H9 (cell line): ENCODE measurements around the gene ZFAND3. TPM values are rescaled to one million over a fixed set of nuclear protein-coding genes. Genes with fewer than 3 reads are reported as not detected.

Experiments
- DNase-seq: peaks from one replicate; pipeline ENCODE4 v3.0.0-alpha.2; 2017
- H2AFZ ChIP-seq: one replicate; pipeline ENCODE4 v1.6.1; 2013; ENCODE audit warnings: mild to moderate bottlenecking, low read length, control low read depth, moderate library complexity
- H2AK5ac ChIP-seq: 2 replicates; pipeline ENCODE4 v1.6.1; 2013; ENCODE audit warnings: low read length, control low read depth, mixed read lengths; ENCODE audit not compliant: insufficient read length
- H2BK120ac ChIP-seq: one replicate; pipeline ENCODE4 v1.6.1; 2013; ENCODE audit warnings: low read depth, mild to moderate bottlenecking, low read length, control low read depth, inconsistent platforms; ENCODE audit not compliant: poor library complexity, severe bottlenecking
- H2BK12ac ChIP-seq: 2 replicates; pipeline ENCODE4 v1.6.1; 2013; ENCODE audit warnings: low read length, control low read depth, mixed read lengths, low read depth; ENCODE audit not compliant: insufficient read length
- H2BK15ac ChIP-seq: 2 replicates; pipeline ENCODE4 v1.6.1; 2013; ENCODE audit warnings: low read depth, low read length, control low read depth
- H2BK20ac ChIP-seq: one replicate; pipeline ENCODE4 v1.6.1; 2013; ENCODE audit warnings: low read depth, mild to moderate bottlenecking, low read length, control low read depth, inconsistent platforms; ENCODE audit not compliant: poor library complexity, severe bottlenecking
- H2BK5ac ChIP-seq: 2 replicates; pipeline ENCODE4 v1.6.1; 2013; ENCODE audit warnings: low read length, control low read depth, mixed read lengths; ENCODE audit not compliant: insufficient read length
- H3K14ac ChIP-seq: 2 replicates; pipeline ENCODE4 v1.6.1; 2013; ENCODE audit warnings: low read length, control low read depth; ENCODE audit not compliant: insufficient read depth
- H3K18ac ChIP-seq: 2 replicates; pipeline ENCODE4 v1.6.1; 2013; ENCODE audit warnings: low read depth, mild to moderate bottlenecking, mixed read lengths, low read length, control low read depth; ENCODE audit not compliant: insufficient read length
- H3K23ac ChIP-seq: 2 replicates; pipeline ENCODE4 v1.6.1; 2013; ENCODE audit warnings: low read length, control low read depth, mixed read lengths, low read depth; ENCODE audit not compliant: insufficient read length
- H3K23me2 ChIP-seq: 2 replicates; pipeline ENCODE4 v1.6.1; 2013; ENCODE audit warnings: low read depth, mild to moderate bottlenecking, mixed read lengths, low read length, control low read depth; ENCODE audit not compliant: insufficient read length, poor library complexity, severe bottlenecking
- H3K27ac ChIP-seq: 2 replicates; pipeline ENCODE4 v1.5.1; 2013; ENCODE audit warnings: low read length, control low read depth, mixed read lengths, low read depth; ENCODE audit not compliant: insufficient read length
- H3K27me3 ChIP-seq: 2 replicates; pipeline ENCODE4 v1.6.1; 2013; ENCODE audit warnings: low read length, control low read depth, inconsistent platforms; ENCODE audit not compliant: insufficient read depth
- H3K4ac ChIP-seq: 2 replicates; pipeline ENCODE4 v1.6.1; 2013; ENCODE audit warnings: low read depth, mild to moderate bottlenecking, control low read depth, inconsistent platforms, low read length, moderate library complexity
- H3K4me1 ChIP-seq: 2 replicates; pipeline ENCODE4 v1.6.1; 2013; ENCODE audit warnings: low read length, control low read depth, inconsistent platforms; ENCODE audit not compliant: insufficient read depth
- H3K4me2 ChIP-seq: 2 replicates; pipeline ENCODE4 v1.6.1; 2013; ENCODE audit warnings: low read length, control low read depth, mixed read lengths; ENCODE audit not compliant: insufficient read length, insufficient read depth
- H3K56ac ChIP-seq: 2 replicates; pipeline ENCODE4 v1.6.1; 2013; ENCODE audit warnings: low read depth, mild to moderate bottlenecking, mixed read lengths, low read length, control low read depth; ENCODE audit not compliant: insufficient read length
- H3K79me1 ChIP-seq: 2 replicates; pipeline ENCODE4 v1.6.1; 2013; ENCODE audit warnings: low read depth, mild to moderate bottlenecking, moderate library complexity, low read length, control low read depth, inconsistent platforms; ENCODE audit not compliant: insufficient read depth, poor library complexity, severe bottlenecking
- H3K79me2 ChIP-seq: 2 replicates; pipeline ENCODE4 v1.6.1; 2013; ENCODE audit warnings: low read length, control low read depth, inconsistent platforms; ENCODE audit not compliant: insufficient read depth
- H3K9ac ChIP-seq: 2 replicates; pipeline ENCODE4 v1.6.1; 2013; ENCODE audit warnings: low read length, control low read depth, mixed read lengths; ENCODE audit not compliant: insufficient read length; ENCODE audit errors: extremely low read depth
- H3K9me3 ChIP-seq: one replicate; pipeline ENCODE4 v1.6.1; 2013; ENCODE audit warnings: low read depth, low read length, inconsistent platforms; ENCODE audit not compliant: control insufficient read depth
- H3T11ph ChIP-seq: one replicate; pipeline ENCODE4 v1.6.1; 2013; ENCODE audit warnings: mild to moderate bottlenecking, low read length, control low read depth, inconsistent platforms
- H4K20me1 ChIP-seq: one replicate; pipeline ENCODE4 v1.6.1; 2013; ENCODE audit not compliant: control insufficient read depth, insufficient read length, insufficient read depth
- H4K5ac ChIP-seq: 2 replicates; pipeline ENCODE4 v1.6.1; 2013; ENCODE audit warnings: low read depth, mild to moderate bottlenecking, mixed read lengths, low read length, control low read depth; ENCODE audit not compliant: insufficient read length
- H4K8ac ChIP-seq: replicated peaks from 2 replicates; pipeline ENCODE4 v1.6.1; 2013; ENCODE audit warnings: low read length, control low read depth, mixed read lengths, low read depth; ENCODE audit not compliant: insufficient read length
- H4K91ac ChIP-seq: 2 replicates; pipeline ENCODE4 v1.6.1; 2013; ENCODE audit warnings: low read depth, mild to moderate bottlenecking, moderate library complexity, mixed read lengths, low read length, control low read depth; ENCODE audit not compliant: insufficient read length
- H3K27ac Mint-ChIP-seq, 3 experiments: 2 replicates in 2 of 3; 3 replicates in 1 of 3; pipeline ENCODE4 v1.8.0; 2020 to 2021; ENCODE audit warnings: mixed read lengths in 3 of 3, mild to moderate bottlenecking in 1 of 3, moderate library complexity in 1 of 3
- H3K27me3 Mint-ChIP-seq: 2 replicates; pipeline ENCODE4 v1.8.0; 2021; ENCODE audit warnings: low read depth, mild to moderate bottlenecking, moderate library complexity, mixed read lengths
- H3K36me3 Mint-ChIP-seq, 3 experiments: 2 replicates in 2 of 3; 3 replicates in 1 of 3; pipeline ENCODE4 v1.8.0; 2020 to 2021; ENCODE audit warnings: low read depth in 3 of 3, mixed read lengths in 3 of 3; ENCODE audit not compliant: insufficient read depth in 1 of 3
- H3K4me1 Mint-ChIP-seq, 2 experiments: 2 replicates each; pipeline ENCODE4 v1.8.0; 2020; ENCODE audit warnings: mixed read lengths in 2 of 2
- H3K4me3 Mint-ChIP-seq, 2 experiments: 2 replicates in 1 of 2; 3 replicates in 1 of 2; pipeline ENCODE4 v1.8.0; 2020 to 2021; ENCODE audit warnings: mild to moderate bottlenecking in 2 of 2, mixed read lengths in 2 of 2, moderate library complexity in 1 of 2
- H3K9me3 Mint-ChIP-seq, 2 experiments: 2 replicates in 1 of 2; 3 replicates in 1 of 2; pipeline ENCODE4 v1.8.0; 2020; ENCODE audit warnings: mild to moderate bottlenecking in 2 of 2, mixed read lengths in 2 of 2, moderate library complexity in 1 of 2
- WGBS: extraction: QIAGEN DNeasy Blood & Tissue Kit; methylation state at CpG from one replicate; pipeline ENCODE4 v1.1.7; 2013; ENCODE audit warnings: missing lambda C conversion rate, low lambda C conversion rate, mixed read lengths; ENCODE audit not compliant: insufficient read length; ENCODE audit errors: extremely low coverage; 5-methylcytosine and 5-hydroxymethylcytosine counted together
- total RNA-seq: library from RNA; stranded (reverse); gene quantifications from 2 replicates; pipeline ENCODE4 v1.2.1, GENCODE V29; 2021
- TF ChIP-seq, protein P1 (sequence below): fragments of 200-600 bp; sonication (generic); conservative IDR thresholded peaks from 3 replicates; pipeline ENCODE4 v1.8.0; 2021; ENCODE audit warnings: antibody characterized with exemption, mild to moderate bottlenecking

ZFAND3 gene
- total RNA-seq, 1 experiment from 2014 or later = 57.7 TPM

DNA sequence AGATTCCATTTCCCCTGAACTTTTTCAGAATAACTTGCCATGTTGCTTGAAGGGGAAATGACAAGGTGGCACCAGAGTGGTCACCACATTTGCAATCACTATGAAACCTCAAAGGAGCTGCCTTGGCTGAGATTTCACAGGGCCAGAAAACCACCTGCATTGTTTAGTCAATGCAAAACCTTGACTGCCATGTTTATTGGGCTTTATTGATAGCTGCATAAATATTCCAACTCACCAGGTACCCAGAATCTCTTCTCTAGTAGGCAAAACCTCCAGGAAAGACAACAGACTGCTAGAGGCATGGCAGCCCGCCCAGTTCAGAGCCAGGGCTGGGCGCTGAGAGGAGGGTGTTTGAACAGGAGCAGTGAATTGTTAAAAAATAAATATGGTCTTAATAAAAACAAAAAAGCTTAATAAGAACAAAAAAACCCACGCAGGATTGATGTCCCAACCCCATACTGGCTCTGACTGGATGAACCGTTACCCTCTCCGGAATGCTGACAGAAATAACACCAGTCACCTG is 375.6 kb downstream of the ZFAND3 start:
- no peak overlapping the region for H3K56ac ChIP-seq
- no peaks in the 10 kb centered on the region for H3K9me3 Mint-ChIP-seq

More for the DNA sequence above, 375.6 kb downstream of the ZFAND3 start:
- no peak overlapping the region for H2BK15ac ChIP-seq
- peaks cover 8% of the 10 kb centered on the region; the same call in 1 of the 2 replicates for H3K4me1 ChIP-seq
- no peaks in the 10 kb centered on the region for H3K36me3 Mint-ChIP-seq
- no peak overlapping the region for H2AK5ac ChIP-seq
- H3K27me3 ChIP-seq = no peaks in the 10 kb centered on the region
- H3K27me3 Mint-ChIP-seq = no peaks in the 10 kb centered on the region
- no peak overlapping the region for H3K18ac ChIP-seq
- no CpG with 5 or more reads among the region's 5 CpGs for WGBS
- no peak overlapping the region for H2BK120ac ChIP-seq
- TF ChIP-seq, protein P1, sequence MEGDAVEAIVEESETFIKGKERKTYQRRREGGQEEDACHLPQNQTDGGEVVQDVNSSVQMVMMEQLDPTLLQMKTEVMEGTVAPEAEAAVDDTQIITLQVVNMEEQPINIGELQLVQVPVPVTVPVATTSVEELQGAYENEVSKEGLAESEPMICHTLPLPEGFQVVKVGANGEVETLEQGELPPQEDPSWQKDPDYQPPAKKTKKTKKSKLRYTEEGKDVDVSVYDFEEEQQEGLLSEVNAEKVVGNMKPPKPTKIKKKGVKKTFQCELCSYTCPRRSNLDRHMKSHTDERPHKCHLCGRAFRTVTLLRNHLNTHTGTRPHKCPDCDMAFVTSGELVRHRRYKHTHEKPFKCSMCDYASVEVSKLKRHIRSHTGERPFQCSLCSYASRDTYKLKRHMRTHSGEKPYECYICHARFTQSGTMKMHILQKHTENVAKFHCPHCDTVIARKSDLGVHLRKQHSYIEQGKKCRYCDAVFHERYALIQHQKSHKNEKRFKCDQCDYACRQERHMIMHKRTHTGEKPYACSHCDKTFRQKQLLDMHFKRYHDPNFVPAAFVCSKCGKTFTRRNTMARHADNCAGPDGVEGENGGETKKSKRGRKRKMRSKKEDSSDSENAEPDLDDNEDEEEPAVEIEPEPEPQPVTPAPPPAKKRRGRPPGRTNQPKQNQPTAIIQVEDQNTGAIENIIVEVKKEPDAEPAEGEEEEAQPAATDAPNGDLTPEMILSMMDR = no peak
- H3K9me3 ChIP-seq = no peaks in the 10 kb centered on the region
- H4K20me1 ChIP-seq = no peaks in the 10 kb centered on the region
- no peak overlapping the region for H3K27ac ChIP-seq
- no peak overlapping the region for H3K4me3 Mint-ChIP-seq
- H2BK20ac ChIP-seq = no peak overlapping the region
- H3K9ac ChIP-seq = no peak overlapping the region
- no peak overlapping the region for H3K27ac Mint-ChIP-seq
- H3K79me1 ChIP-seq = no peaks in the 10 kb centered on the region
- no peak overlapping the region for H3K4ac ChIP-seq
- H4K91ac ChIP-seq = no peak overlapping the region
- no peak overlapping the region for H4K5ac ChIP-seq
- no peaks in the 10 kb centered on the region for H3K23me2 ChIP-seq
- no peak overlapping the region for H3K14ac ChIP-seq
- H3K79me2 ChIP-seq = no peaks in the 10 kb centered on the region
- no peak overlapping the region for H3K23ac ChIP-seq
- H3K4me1 Mint-ChIP-seq = peaks cover 36 to 44% of the 10 kb centered on the region in 2 experiments
- H2BK5ac ChIP-seq = no peak overlapping the region
- H4K8ac ChIP-seq = no peak overlapping the region
- no peak overlapping the region for H3T11ph ChIP-seq
- no peak overlapping the region for H2BK12ac ChIP-seq
- DNase-seq = no peak
- no peak overlapping the region for H2AFZ ChIP-seq
- no peak overlapping the region for H3K4me2 ChIP-seq
